Suppressor macrophage treated with lipopolysaccharide for 1 hour (primary cell): ENCODE results near the gene IQSEC3.
"Not testable (repeated sequence)": the region's sequence is repeated elsewhere in the genome, so short reads cannot be mapped to it uniquely, and the experiment has no call there.

Source experiments
- DNase-seq, 3 donors: peaks; one replicate each; pipeline ENCODE4 v3.0.0-alpha.2; 2020 to 2022

The IQSEC3 gene

GRCh38 chr12:113347-113746 lies 46.8 kb downstream of the IQSEC3 start:
- DNase-seq: no peak

- DNase-seq: no peak
These were observed 48.2 kb downstream of the IQSEC3 start for GRCh38 chr12:114626-115211.

GRCh38 chr12:115518-115917 lies 49.0 kb downstream of the IQSEC3 start:
- no peak for DNase-seq

- no peak for DNase-seq
These were observed 49.7 kb downstream of the IQSEC3 start for GRCh38 chr12:115960-116915.

GRCh38 chr12:117311-117710 lies 50.7 kb downstream of the IQSEC3 start:
- DNase-seq: no peak

GRCh38 chr12:117816-118345 lies 51.3 kb downstream of the IQSEC3 start:
- no peak for DNase-seq

- DNase-seq: no peak
These were observed 52.0 kb downstream of the IQSEC3 start for GRCh38 chr12:118591-118990.

- no peak for DNase-seq
These were observed 54.4 kb downstream of the IQSEC3 start for GRCh38 chr12:120951-121350.

- no peak for DNase-seq
These were observed 55.1 kb downstream of the IQSEC3 start for GRCh38 chr12:121647-122046.

GRCh38 chr12:125075-125474 lies 58.5 kb downstream of the IQSEC3 start:
- no peak for DNase-seq

- no peak for DNase-seq
These were observed 59.0 kb downstream of the IQSEC3 start for GRCh38 chr12:125566-125965.

- peak; percentile 21 to 29 (median 27) for DNase-seq
These were observed 61.5 kb downstream of the IQSEC3 start for GRCh38 chr12:128079-128478.

- DNase-seq: no peak
These were observed 62.4 kb downstream of the IQSEC3 start for GRCh38 chr12:129001-129400.

- no peak for DNase-seq
These were observed 64.0 kb downstream of the IQSEC3 start for GRCh38 chr12:130519-130918.

- no peak for DNase-seq
These were observed 64.4 kb downstream of the IQSEC3 start for GRCh38 chr12:131008-131407.

GRCh38 chr12:131732-132495 lies 65.3 kb downstream of the IQSEC3 start:
- no peak for DNase-seq

- not testable (repeated sequence) for DNase-seq
These were observed 67.2 kb downstream of the IQSEC3 start for GRCh38 chr12:133616-134232.

- no peak for DNase-seq
These were observed 68.6 kb downstream of the IQSEC3 start for GRCh38 chr12:135138-135537.

GRCh38 chr12:138171-138897 lies 71.8 kb downstream of the IQSEC3 start:
- DNase-seq: no peak

- DNase-seq: peak; percentile 20 to 50 (median 46)
These were observed 72.4 kb downstream of the IQSEC3 start for GRCh38 chr12:138898-139534.

GRCh38 chr12:139585-139984 lies 73.0 kb downstream of the IQSEC3 start:
- no peak for DNase-seq

- DNase-seq: no peak
These were observed 73.6 kb downstream of the IQSEC3 start for GRCh38 chr12:140162-140561.
